Right hindlimb (tissue), 1 donor: ENCODE measurements around the gene PKN2.

Experiments
- DNase-seq: peaks from one replicate; pipeline ENCODE4 v3.0.0-alpha.2; 2018

The PKN2 gene

DNA sequence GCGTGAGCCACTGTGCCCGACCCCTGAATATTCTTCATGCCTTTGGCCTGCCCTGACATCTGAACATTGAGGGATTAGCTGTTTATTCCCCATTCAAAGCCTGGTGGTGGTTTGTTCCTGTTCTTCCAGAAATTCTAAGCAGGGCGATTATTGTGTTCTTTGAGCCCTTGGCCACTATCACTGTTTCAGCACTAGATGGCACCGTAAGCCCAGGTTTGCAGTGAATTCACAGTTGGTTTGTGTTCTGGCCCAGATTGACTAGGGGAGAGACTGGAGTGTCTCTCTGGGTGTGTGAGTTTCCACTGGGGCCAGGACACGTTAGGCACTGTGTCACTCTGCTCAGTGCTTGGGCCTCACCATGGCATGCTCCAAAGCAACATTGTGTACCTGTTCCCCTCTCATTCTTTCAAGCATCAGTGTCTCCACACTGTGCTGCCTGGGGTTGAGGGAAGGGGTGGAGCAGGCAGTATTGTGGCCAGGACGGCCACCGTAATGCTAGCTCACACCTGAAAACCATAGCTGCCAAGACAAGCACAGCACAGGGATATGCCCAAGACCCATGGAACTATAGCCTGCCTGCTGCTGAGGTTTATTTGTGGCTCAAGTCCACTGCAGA is 52.7 kb downstream of the PKN2 start:
- no peak for DNase-seq

DNA sequence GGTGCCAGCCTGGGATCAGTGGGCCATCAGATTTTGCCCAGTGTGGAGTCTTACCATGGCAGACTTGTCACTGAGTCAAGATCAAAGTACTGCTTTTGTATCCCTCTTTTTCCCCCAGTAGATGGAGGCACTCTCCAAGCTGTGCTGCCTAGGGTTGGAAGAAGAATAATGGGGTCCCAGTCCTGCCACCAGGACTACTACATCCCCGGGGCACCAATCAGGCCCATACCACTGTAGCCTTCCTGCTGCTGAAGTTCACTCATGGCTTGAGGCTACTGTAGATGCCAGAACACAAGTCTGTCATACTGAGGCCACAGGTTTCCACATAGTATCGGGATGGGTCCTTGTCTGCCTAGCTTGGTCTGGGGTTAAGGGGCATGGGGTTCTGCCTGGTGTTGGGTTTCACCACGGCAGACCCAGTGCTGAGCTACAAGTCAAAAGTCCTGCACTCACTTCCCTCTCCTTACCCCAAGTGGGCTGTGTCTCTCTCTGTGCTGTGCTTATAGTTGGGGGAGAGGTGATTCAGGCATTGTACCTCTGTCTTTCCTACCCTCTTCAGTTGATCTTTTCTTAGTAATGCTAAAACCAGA is 53.4 kb downstream of the PKN2 start:
- DNase-seq, result no peak

DNA sequence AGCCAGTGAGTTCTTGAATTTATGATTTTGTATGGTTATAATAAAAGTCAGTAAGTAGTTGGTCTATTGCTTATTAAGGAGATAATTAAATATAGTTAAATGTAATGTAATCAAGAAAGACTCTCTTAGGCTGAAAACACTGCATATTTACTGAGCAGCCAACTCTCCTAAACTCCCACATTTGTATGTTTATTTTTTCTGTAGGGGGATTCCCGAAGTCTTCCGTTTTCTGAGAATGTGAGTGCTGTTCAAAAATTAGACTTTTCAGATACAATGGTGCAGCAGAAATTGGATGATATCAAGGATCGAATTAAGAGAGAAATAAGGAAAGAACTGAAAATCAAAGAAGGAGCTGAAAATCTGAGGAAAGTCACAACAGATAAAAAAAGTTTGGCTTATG is 56.7 kb downstream of the PKN2 start:
- no peak for DNase-seq

DNA sequence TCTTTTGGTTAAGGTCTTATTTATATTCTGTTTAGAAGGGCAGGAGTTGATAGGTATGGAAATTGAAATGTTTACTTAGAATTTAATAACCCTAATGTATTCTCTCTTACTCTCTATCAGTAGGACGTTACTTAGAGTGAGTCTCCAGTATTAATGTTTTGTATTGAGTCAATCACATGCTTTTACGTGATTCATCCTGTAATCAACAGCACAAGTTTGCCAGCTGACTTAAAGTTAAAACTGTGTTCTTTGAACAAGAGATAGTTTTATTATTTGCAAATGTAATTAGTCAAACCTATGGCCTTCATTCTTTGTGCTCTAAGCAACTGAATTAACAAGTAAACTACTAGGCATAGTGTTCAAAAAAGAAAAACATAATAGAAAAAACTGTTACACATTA is 57.3 kb downstream of the PKN2 start:
- DNase-seq, result no peak

DNA sequence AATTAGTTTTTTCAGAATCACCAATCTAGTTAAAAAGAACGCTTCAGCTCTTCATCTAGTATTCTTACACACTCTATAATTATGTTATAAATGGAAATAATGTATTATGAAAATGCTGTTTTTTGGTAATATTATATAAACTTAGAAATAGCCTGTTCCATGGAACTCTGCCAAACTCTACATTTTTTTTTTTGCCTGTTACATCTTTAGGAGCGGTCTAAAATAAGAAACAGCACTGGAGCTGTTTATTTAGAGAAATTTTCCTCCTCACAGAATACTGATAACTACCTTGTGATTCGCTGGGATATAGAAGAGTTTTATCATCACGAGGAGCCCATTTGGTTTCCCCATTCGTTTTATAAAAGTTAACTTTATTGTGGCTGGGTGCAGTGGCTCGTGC is 58.5 kb downstream of the PKN2 start:
- no peak for DNase-seq

DNA sequence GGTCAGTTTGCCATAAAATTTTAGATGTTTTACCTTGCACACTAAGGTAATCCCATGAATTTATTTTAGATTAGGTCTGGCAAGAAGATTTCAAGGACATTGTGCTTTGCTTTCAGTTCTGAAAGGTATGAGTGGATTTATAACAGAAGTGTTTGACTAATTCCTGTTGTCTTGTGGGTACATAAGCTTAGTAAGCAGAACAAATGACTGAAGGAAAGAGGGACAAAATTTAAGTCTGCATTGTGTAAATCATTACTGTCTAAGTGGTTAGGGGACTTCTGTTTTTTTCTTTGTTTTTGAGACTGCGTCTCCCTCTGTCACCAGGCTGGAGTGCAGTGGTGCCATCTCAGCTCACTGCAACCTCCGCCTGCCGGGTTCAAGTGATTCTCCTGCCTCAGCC is 60.1 kb downstream of the PKN2 start:
- DNase-seq, result no peak

DNA sequence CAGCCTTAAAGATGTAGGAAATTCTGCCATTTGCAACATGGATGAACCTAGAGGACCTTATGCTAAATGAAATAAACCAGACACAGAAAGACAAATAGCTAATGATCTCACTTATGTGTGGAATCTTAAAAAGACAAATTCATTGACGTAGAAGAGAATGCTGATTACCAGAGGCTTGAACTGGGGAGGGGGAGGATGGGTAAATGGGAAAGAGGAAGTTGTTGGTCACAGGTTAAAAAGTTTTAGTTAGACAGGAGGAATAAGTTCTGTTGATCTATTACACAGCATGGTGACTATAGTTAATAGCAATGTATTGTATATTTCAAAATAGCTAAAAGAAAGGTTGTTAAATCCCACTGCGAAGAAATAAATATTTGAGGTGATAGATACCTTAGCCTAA is 62.8 kb downstream of the PKN2 start:
- DNase-seq, result no peak

DNA sequence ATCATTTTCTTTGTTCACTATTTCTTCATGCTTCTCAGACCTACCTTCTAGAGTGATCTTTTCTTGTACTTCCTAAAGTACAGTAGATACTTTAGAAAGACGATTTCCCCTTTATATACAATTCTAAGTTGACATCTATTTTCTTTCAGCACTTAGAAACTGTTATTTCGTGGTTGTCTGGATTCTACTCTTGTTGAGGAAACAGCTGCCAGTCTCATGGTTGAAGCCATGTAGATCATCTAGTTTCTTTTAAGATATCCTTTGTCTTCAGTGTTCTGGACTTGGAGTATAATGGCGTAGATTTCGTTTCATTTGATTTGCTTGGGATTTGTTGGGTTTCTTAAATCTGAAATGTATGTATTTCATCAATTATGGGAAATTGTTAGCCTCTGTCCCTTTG is 67.6 kb downstream of the PKN2 start:
- no peak for DNase-seq

DNA sequence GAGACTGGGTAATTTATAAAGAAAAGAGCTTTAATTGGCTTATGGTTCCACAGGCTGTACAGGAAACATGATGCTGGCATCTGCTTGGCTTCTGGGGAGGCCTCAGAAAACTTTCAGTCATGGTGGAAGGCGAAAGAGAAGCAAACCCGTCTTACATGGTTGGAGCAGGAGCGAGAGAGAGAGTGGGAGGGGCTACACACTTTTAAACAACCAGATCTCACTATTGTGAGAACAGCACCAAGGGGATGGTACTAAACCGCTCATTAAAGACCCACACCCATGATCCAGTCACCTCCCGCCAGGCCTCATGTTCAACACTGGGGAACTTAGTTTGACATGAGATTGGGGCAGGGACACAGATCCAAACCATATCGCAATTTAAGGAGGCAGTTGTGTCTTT is 69.4 kb downstream of the PKN2 start:
- no peak for DNase-seq

DNA sequence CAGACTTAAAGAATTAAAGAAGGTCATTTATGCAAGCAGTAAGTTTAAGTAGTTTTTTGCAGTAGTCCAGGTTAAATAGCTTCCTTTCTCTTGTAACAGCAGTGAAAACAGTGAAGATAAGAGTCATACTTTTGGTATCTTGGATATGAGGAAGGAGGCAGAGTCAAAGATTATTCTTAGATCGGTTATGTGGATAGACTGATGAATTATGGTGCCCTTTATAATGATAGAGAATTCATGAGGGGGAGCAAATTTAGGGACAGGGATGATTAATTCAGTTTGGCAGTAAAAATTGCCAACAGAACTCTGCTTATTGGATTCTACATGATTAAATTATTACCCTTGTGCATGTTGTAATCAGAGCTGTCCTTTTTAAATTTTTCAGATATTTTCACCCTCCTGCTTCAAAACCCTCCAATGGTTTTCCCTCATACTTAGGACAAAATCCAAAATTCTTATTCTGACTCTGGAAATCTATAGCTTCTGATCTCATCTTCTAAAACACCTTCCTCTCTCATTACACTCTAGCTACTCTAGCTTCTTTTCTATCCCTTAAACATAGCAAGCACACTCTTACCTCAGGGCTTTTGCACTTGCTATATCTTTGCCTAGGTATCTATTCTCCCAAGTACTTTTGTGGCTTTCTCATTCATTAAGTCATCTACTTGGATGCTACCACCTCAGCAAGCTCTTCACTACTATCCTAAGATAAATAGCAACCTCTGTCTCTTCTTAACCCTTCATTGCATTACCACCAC is 79.8 kb downstream of the PKN2 start:
- DNase-seq, result no peak

DNA sequence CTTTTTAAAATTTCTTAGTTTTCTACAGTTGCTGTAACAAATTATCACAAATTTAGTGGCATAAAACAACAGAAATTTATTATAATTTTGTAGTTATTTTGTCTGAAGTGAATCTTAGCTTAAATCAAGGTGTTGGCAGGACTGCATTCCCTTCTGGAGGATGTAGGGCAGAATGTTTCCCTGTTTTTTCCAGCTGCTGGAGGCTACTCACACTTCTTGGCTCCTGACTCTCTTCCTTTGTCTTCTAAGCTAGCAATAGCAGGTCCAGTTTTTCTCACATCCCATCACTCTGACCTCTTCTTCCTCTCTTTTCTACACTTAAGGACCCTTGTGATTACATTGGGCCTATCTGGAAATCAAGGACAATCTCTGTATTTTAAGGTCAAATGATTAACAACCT is 84.1 kb downstream of the PKN2 start:
- DNase-seq, result no peak

DNA sequence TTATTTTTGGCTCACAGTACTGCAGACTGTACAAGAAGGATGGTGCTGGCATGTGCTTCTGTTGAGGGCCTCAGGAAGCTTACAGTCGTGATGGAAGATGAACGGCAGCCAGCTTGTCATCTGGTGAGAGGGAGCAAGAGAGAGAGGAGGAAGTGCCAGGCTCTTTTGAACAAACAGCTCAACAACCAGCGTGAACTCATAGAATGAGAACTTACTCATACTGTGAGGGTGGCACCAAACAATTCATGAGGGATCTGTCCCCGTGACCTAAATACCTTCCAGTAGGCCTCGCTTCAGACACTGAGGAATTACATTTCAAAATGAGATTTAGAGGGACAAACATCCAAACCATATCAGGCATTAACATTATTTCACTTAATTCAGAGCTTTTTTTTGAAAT is 84.7 kb downstream of the PKN2 start:
- DNase-seq, result no peak

DNA sequence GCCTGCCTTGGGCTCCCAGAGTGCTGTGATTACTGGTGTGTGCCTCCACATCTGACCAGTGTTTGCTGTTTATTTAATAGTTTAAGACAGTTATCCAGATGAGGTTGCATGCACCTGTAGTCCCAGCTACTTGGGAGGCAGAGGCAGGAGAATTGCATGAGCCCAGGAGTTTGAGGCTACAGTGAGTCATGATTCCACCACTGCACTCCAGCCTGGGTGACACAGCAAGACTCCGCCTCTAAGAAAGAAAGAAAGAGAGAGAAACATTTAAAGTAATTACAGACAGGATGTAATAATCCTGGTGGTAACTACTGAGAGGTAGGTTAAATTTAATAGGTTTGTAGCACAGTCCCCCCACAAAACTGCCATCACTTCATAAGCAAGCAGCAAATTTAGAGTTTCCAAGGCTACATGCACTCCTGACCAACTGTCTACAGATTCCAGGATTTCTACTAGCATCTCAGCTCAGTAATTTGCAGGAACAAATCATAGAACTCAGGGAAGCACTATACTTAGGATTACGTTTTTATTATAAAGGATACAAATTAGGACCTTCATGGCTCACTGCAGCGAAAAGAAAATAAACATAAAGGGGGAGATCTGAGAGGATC is 89.6 kb downstream of the PKN2 start:
- no peak for DNase-seq

DNA sequence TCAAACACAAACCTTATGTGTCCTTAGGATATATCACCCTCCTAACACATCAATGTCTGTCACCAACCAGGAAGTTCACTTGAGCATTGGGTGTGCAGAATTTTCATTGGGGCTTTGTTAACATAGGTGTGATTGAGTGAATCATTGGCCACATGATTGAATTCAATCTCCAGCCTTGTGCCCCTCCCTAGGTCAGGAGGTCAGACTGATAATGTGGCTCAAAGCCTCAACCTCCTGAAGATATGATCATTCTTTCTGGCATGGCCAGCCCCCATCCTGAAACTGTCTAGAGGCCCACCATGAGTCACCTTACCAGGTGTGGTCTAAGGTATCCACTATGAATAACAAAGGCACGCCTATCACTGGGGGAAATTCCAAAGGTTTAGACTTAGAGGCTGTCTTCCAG is 90.1 kb downstream of the PKN2 start:
- DNase-seq, result no peak

DNA sequence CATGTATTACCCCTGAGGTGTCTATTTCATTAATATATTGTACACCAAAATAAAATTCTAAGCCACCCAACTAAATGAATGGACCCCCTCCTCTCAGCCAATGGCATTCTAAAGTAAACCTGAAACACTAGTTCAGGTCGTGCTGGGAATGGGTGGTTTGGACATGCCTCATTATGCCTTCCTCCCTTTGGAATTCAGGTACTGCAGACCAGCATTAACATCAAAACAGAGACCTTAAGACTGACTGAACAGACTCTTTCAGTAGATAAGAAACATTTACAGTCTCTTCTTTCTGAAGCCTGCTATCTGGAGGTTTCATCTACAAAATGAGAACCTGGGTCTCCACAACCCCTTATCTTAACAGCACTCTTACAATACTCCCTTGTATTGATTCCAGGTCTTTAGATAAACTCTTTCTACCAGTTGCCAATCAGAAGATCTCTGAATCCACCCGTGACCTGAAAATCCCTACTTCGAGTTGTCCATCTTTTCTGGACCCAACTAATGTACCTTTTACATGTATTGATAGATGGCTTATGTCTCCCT is 93.6 kb downstream of the PKN2 start:
- no peak for DNase-seq

DNA sequence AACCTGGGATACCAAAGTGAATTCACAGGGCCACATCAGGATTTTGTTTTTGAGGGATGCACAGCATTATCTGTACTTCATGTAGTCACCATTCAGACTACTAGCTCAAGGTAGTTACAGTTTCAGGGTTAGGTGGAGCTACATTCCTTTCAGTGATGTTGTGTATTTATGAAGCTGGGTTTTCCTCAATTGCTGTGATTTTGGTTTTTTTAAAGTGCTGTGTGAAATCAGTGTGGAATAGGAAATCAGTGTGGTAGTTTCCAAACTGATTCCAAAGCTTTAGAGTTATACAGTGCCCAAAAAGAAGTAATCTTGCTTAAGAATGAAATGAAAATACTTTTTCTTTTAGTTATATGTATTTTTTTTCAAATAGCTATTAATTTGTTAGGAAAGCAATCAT is 95.8 kb downstream of the PKN2 start:
- DNase-seq, result no peak

DNA sequence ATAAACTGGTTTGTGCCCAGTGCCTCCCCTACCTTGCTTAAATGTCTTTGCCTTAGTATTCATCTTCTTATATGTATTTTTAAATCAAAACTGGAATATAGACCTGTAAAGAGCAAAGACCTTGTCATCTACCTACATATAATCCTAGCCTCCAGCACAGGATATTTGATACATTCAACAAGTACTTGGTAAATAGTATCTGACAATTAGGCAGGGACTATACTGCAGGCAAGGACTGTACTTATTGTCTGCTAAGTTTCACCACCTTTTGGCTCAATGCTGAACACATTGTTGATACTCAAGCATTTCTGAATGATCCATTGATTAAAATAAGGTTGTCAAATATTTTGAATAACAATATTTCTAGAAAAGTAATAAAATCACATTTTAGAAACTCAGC is 96.4 kb downstream of the PKN2 start:
- DNase-seq, result no peak

DNA sequence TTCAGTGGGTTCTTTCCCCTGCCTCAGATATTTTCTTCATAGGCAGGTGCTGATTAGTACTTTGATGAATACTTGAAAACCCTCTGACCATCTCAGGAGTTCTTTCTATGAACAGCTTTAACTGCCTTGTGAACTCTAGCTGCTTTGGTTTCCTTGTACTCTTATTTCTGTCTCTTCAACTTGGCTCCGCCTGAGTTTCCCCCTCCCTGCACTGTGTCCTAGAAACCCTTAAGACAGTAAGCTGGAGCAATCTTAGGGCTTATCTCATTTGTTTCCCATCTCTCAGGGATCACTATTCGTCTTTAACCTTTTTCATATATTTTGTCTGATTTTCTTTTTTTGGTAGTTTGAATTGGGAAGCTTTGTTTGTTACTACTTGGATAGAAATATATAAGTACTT is 99.1 kb downstream of the PKN2 start:
- no peak for DNase-seq

DNA sequence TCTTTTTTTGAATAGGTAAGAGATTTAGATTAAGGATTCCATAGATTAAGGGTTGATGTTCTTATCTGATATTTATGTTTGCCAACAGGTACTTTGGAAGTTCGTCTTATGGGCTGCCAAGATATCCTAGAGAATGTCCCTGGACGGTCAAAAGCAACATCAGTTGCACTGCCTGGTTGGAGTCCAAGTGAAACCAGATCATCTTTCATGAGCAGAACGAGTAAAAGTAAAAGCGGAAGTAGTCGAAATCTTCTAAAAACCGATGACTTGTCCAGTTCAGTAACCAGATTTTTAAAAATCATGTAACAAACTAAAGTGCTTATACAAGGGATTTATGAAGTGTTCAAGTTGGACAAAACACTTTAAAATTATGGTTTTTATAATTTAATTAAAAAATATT is 100.5 kb downstream of the PKN2 start:
- no peak for DNase-seq

DNA sequence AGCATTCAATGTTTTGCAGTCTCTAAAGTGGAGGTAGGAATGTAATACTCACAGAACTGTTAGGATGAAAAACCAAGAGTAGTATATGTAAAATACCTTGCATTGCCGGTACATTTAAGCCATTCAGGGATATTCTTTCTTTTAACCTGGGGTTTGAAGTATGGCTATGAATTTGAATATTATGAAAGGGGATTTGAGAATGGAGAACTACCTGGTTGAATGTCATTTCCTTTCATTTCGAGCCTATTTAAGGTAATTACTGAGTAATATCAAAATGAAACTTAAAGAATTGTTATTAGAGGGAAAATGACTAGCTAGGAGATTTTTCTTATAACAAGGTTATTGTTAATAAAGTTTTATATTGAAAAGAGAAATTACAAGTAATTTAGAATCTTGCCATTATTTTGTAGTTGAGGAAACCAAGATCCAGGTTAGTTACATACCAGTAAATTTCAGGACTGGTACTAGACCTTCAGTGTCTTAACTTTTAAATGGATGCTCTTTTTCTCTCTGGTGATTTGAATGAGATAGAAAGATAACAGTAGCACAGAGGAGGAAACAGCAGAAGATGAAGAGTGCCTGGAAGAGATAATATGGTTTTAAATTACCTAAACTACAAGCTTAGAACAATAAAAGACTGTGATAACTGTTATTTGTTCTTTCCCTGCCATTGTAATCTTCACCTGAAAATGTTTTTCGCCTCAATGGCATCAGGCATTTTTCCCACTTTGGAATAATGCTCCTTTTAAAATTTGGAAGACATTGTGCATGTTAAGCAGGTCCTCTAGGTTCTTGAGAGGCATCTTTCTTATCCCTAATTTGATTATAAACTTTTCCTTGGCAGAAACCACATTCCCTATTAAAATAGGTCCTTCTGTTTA is 103.2 kb downstream of the PKN2 start:
- no peak for DNase-seq

DNA sequence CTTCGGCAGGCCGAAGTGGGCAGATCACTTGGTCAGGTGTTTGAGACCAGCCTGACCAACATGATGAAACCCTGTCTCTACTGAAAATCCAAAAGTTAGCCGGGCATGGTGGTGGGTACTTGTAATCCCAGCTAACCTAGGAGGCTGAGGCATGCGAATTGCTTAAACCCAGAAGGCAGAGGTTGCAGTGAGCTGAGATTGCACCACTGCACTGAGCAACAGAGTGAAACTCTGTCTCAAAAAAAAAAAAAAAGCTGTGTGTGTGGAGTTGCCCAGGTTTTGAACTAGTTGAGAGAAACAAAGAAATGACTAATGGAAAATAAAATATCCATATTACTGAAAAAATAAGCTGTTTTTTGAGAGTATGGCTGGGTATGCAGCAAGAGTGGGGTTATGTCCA is 107.1 kb downstream of the PKN2 start:
- no peak for DNase-seq

DNA sequence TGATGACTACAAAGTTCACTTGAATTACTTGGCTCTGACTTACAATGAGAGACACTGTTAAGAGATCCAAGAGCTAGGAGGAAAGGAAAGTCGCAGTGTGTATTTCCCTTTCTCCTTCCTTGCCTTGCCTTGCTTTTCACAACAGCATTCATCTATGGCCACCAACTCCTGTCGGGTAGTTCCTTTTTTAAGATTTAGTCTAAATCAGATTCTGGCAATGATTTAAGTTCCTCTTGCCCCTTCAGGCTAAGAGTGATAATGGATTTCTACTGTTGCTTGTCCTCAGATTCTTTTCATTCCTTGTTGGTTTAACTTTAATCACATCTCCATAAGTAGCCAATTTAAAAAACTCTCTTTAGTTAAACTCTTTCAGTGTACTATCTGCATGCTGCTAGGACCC is 115.4 kb downstream of the PKN2 start:
- no peak for DNase-seq
